ENCODE measurements around the gene ADIPOR1. TPM values are rescaled to one million over a fixed set of nuclear protein-coding genes. Genes with fewer than 3 reads are reported as not detected.

Gene ADIPOR1
- total RNA-seq, 1 donor from 2014 or later = 48.4 TPM

- peaks cover 8% of the 10 kb centered on the region for H3K9me3 Mint-ChIP-seq (ENCODE audit: unreplicated experiment)
- TF ChIP-seq CTCF (IDR thresholded peaks at IDR 0.05; ENCODE audit: partially characterized antibody, unreplicated experiment) = no peak
- H3K27ac Mint-ChIP-seq (ENCODE audit: unreplicated experiment) = no peak overlapping the region
- H3K27me3 Mint-ChIP-seq (ENCODE audit: unreplicated experiment) = no peaks in the 10 kb centered on the region
- peaks cover 21% of the 10 kb centered on the region for H3K4me1 Mint-ChIP-seq (ENCODE audit: low read depth, unreplicated experiment)
- H3K36me3 Mint-ChIP-seq (ENCODE audit: unreplicated experiment) = no peaks in the 10 kb centered on the region
- no peak for DNase-seq
- H3K4me3 Mint-ChIP-seq (ENCODE audit: unreplicated experiment) = no peak overlapping the region
Measured at GRCh38 chr1:202968351-202968750, 10.2 kb upstream of the ADIPOR1 start.

- no peak for DNase-seq
- Mint-ChIP-seq H3K27me3 (ENCODE audit: unreplicated experiment) (no peaks in the 10 kb centered on the region), H3K9me3 (ENCODE audit: unreplicated experiment) (peaks cover 8% of the 10 kb centered on the region), H3K27ac (ENCODE audit: unreplicated experiment) (peak overlapping the region; percentile 38), H3K4me1 (ENCODE audit: low read depth, unreplicated experiment) (peaks cover 21% of the 10 kb centered on the region), H3K36me3 (ENCODE audit: unreplicated experiment) (no peaks in the 10 kb centered on the region), H3K4me3 (ENCODE audit: unreplicated experiment) (peak overlapping the region; percentile 97)
- no peak for TF ChIP-seq CTCF (IDR thresholded peaks at IDR 0.05; ENCODE audit: partially characterized antibody, unreplicated experiment)
Measured at GRCh38 chr1:202967684-202968281, 9.7 kb upstream of the ADIPOR1 start.

- DNase-seq = no peak
- H3K4me1 Mint-ChIP-seq (ENCODE audit: low read depth, unreplicated experiment) = peaks cover 21% of the 10 kb centered on the region
- H3K36me3 Mint-ChIP-seq (ENCODE audit: unreplicated experiment) = no peaks in the 10 kb centered on the region
- no peaks in the 10 kb centered on the region for H3K27me3 Mint-ChIP-seq (ENCODE audit: unreplicated experiment)
- H3K27ac Mint-ChIP-seq (ENCODE audit: unreplicated experiment) = no peak overlapping the region
- peak overlapping the region; percentile 87 for H3K4me3 Mint-ChIP-seq (ENCODE audit: unreplicated experiment)
- peaks cover 8% of the 10 kb centered on the region for H3K9me3 Mint-ChIP-seq (ENCODE audit: unreplicated experiment)
- no peak for TF ChIP-seq CTCF (IDR thresholded peaks at IDR 0.05; ENCODE audit: partially characterized antibody, unreplicated experiment)
Measured at GRCh38 chr1:202966006-202966898, 8.1 kb upstream of the ADIPOR1 start.

GRCh38 chr1:202965422-202965821 lies 7.3 kb upstream of the ADIPOR1 start:
- H3K36me3 Mint-ChIP-seq (ENCODE audit: unreplicated experiment) = no peaks in the 10 kb centered on the region
- H3K4me1 Mint-ChIP-seq (ENCODE audit: low read depth, unreplicated experiment) = peaks cover 21% of the 10 kb centered on the region
- peak overlapping the region; percentile 87 for H3K4me3 Mint-ChIP-seq (ENCODE audit: unreplicated experiment)
- peak overlapping the region; percentile 83 for H3K27ac Mint-ChIP-seq (ENCODE audit: unreplicated experiment)
- no peak for TF ChIP-seq CTCF (IDR thresholded peaks at IDR 0.05; ENCODE audit: partially characterized antibody, unreplicated experiment)
- peaks cover 8% of the 10 kb centered on the region for H3K9me3 Mint-ChIP-seq (ENCODE audit: unreplicated experiment)
- no peak for DNase-seq
- H3K27me3 Mint-ChIP-seq (ENCODE audit: unreplicated experiment) = no peaks in the 10 kb centered on the region

Data from glutamatergic neuron (in vitro differentiated cells).